Kidney (tissue), 14 donors: Measurements from ENCODE around the gene NRXN2. TPM values are rescaled to one million over a fixed set of nuclear protein-coding genes. Genes with fewer than 3 reads are reported as not detected.

Experiments
- DNase-seq, 5 donors: peaks; one replicate each; pipeline ENCODE4 v3.0.0-alpha.2; 2013 to 2020
- FAIRE-seq: peaks from 2 replicates; lab custom pipeline; 2012; peaks lifted over from hg19 to GRCh38; lab: Jason Lieb, UNC
- H3K27ac ChIP-seq, 2 donors: one replicate each; pipeline ENCODE4 v1.7.0; 2013; ENCODE audit warnings: low read depth in 2 of 2, low read length in 2 of 2, inconsistent platforms in 1 of 2
- H3K27me3 ChIP-seq: one replicate; pipeline ENCODE4 v1.7.1; 2013; ENCODE audit warnings: low read length, inconsistent platforms; ENCODE audit not compliant: control insufficient read depth, insufficient read depth
- H3K36me3 ChIP-seq, 3 donors: one replicate each; pipeline versions ENCODE4 v1.7.0 to v1.7.1; 2013; ENCODE audit warnings: low read length in 3 of 3, control low read depth in 1 of 3, inconsistent platforms in 1 of 3; ENCODE audit not compliant: insufficient read depth in 3 of 3, control insufficient read depth in 2 of 3
- H3K4me1 ChIP-seq, 3 donors: one replicate each; pipeline versions ENCODE4 v1.7.0 to v1.7.1; 2013; ENCODE audit warnings: low read length in 3 of 3, inconsistent platforms in 1 of 3, low read depth in 1 of 3; ENCODE audit not compliant: control insufficient read depth in 2 of 3, insufficient read depth in 2 of 3
- H3K4me3 ChIP-seq, 3 donors: one replicate each; pipeline versions ENCODE4 v1.7.0 to v1.8.1; 2013; ENCODE audit warnings: low read length in 3 of 3, control low read depth in 1 of 3, inconsistent platforms in 1 of 3
- H3K9ac ChIP-seq, 3 donors: one replicate each; pipeline versions ENCODE4 v1.7.0 to v1.7.1; 2013; ENCODE audit warnings: low read length in 3 of 3, control low read depth in 1 of 3, inconsistent platforms in 1 of 3
- H3K9me3 ChIP-seq, 3 donors: one replicate each; pipeline versions ENCODE4 v1.7.0 to v1.7.1; 2013; ENCODE audit warnings: low read length in 3 of 3, control low read depth in 1 of 3, inconsistent platforms in 1 of 3; ENCODE audit not compliant: control insufficient read depth in 2 of 3, insufficient read depth in 1 of 3
- intact Hi-C: fragments of 100-400 bp; cut with DNase I; formaldehyde crosslinking; loops from one replicate; pipeline ENCODE4 v1.11.1; 2022
- polyA plus RNA-seq: library from polyadenylated mRNA; stranded (reverse); fragments of 350-450 nt; fragmentation: Illumina TruSeq; extraction: RNeasy Lipid Tissue Mini Kit (QIAGEN cat#74804); gene quantifications from one replicate; pipeline ENCODE4 v1.2.3, GENCODE V29; 2014; ENCODE audit warnings: low read depth, low replicate concordance; ENCODE audit not compliant: insufficient read depth
- total RNA-seq: library from RNA; stranded (reverse); fragmentation: NEBNext Ultra II Directional; extraction: Animal tissue kit (Norgen Biotek cat#: 25700); gene quantifications from one replicate; pipeline ENCODE4 v1.2.1, GENCODE V29; 2021
- TF ChIP-seq, protein P1 (sequence below): IDR thresholded peaks from 3 replicates; pipeline ENCODE4 v1.5.1; 2012; ENCODE audit warnings: mild to moderate bottlenecking, moderate library complexity, borderline replicate concordance; ENCODE audit not compliant: insufficient read depth; ENCODE audit errors: extremely low read depth
- donor health status: control.
- donor health status: control.
- donor health status: control.
- donor health status: control.
- donor health status: control.
- donor health status: DM: yes; HTN: yes; CAD: no.
- donor health status: Normal renal cell carcinoma (clear cell type).

The NRXN2 gene
- total and polyA plus RNA-seq, 2 donors from 2014 or later: 13.3 to 22.0 TPM

DNA sequence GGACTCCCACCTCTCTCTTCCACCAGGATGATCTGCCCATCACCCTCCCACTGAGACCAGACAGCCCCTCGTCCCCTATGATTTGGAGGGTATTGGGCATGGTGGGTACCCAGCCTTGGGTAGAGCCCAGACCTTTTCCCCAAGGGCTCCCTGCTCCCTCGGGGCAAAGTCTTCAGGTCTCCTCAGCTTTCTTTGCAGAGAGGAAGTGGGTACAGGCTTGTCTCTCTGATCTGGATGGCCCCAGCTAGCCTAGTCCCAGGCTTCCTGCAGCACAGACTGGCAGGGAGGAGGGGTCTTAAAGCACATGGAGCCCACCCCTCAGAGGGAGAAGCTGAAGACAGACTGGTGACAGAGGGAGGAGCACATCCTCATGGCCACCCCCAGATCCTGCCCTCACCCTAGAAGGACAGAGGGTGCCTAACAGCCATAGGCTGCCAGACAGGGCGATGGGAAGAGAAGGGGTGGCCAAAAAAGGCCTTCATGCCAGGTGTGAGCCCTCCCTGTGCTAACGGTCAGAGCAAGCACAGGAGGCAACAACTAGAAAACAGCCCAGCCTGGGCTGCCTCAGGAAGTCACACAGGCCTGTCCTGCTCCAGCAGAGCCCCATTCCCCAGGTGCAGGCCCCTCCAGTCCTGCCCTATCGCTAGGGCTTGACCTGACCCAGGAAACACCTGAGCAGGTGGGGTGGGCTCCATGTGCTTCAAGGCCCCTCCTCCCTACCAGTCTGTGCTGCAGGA lies 101.5 kb downstream of the NRXN2 start:
- Histone ChIP-seq H3K9ac (no peak overlapping the region), H3K4me3 (no peak overlapping the region), H3K27me3 (no peaks in the 10 kb centered on the region), H3K36me3 (peaks cover 0 to under 1% (median 0%) of the 10 kb centered on the region in 3 donors), H3K4me1 (peaks cover 4 to 26% (median 25%) of the 10 kb centered on the region in 3 donors), H3K9me3 (no peaks in the 10 kb centered on the region), H3K27ac (peak overlapping the region; percentile 72 to 74)
- intact Hi-C loops: no loop called here
- DNase-seq: no peak
- no peak for FAIRE-seq
- TF ChIP-seq, protein P1, sequence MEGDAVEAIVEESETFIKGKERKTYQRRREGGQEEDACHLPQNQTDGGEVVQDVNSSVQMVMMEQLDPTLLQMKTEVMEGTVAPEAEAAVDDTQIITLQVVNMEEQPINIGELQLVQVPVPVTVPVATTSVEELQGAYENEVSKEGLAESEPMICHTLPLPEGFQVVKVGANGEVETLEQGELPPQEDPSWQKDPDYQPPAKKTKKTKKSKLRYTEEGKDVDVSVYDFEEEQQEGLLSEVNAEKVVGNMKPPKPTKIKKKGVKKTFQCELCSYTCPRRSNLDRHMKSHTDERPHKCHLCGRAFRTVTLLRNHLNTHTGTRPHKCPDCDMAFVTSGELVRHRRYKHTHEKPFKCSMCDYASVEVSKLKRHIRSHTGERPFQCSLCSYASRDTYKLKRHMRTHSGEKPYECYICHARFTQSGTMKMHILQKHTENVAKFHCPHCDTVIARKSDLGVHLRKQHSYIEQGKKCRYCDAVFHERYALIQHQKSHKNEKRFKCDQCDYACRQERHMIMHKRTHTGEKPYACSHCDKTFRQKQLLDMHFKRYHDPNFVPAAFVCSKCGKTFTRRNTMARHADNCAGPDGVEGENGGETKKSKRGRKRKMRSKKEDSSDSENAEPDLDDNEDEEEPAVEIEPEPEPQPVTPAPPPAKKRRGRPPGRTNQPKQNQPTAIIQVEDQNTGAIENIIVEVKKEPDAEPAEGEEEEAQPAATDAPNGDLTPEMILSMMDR: no peak

DNA sequence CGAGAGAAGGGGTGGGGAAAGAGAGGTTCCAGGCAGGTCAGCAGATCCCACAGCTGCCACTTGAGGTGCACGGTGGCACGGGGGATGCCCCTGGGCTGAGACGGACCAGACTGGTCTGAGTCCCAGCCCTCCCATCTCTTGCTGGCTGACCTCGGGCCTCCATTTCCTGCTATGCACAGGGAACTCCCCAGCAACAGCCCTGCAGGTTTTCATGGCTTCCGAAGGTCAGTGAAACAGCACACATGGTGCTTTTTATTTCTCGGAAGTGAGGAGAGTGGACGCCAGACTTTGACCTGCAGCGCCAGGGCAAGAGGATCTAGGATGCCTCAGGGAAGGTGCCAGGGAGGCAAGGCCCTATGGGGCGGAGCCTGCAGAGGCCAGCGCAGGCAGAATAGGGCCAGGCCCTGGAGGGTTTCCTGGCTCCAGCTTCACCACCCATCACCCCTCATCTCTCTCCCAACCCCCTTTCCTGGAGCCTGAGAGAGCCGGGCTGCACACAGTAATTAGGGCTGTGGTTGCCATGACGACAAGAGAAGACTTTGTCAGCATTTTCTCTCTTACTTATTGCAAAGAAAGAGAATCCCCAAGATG lies 102.5 kb downstream of the NRXN2 start:
- Histone ChIP-seq H3K9ac (peak overlapping the region in 1 of 3 donors; percentile 4), H3K36me3 (peaks cover 0 to 5% (median 2%) of the 10 kb centered on the region in 3 donors), H3K4me1 (peaks cover 4 to 26% (median 25%) of the 10 kb centered on the region in 3 donors), H3K27ac (peak overlapping the region; percentile 74 to 87), H3K9me3 (no peaks in the 10 kb centered on the region), H3K27me3 (no peaks in the 10 kb centered on the region), H3K4me3 (peak overlapping the region; percentile 6 to 57 (median 28))
- intact Hi-C loops: no loop called here
- DNase-seq: peak in 4 of 5 donors; percentile 83 to 97 (median 89)
- FAIRE-seq: no peak
- TF ChIP-seq, protein P1: no peak

- TF ChIP-seq, protein P1: no peak
- peak in 4 of 5 donors; percentile 70 to 89 (median 83) for DNase-seq
- Histone ChIP-seq H3K27me3 (no peaks in the 10 kb centered on the region), H3K9me3 (no peaks in the 10 kb centered on the region), H3K27ac (peak overlapping the region; percentile 62 to 87), H3K36me3 (peaks cover 0 to 5% (median 4%) of the 10 kb centered on the region in 3 donors), H3K4me1 (peaks cover 4 to 26% (median 25%) of the 10 kb centered on the region in 3 donors), H3K4me3 (peak overlapping the region; percentile 20 to 57 (median 28)), H3K9ac (peak overlapping the region in 1 of 3 donors; percentile 4)
- intact Hi-C loops: no loop called here
- FAIRE-seq: no peak
These were observed 103.1 kb downstream of the NRXN2 start for GRCh38 chr11:64619811-64620380.
